WTC11 (cell line): ENCODE measurements around the gene LRRC10B. TPM values are rescaled to one million over a fixed set of nuclear protein-coding genes. Genes with fewer than 3 reads are reported as not detected.

Experiments used
- ATF6 ChIP-seq: sonication (generic); formaldehyde crosslinking; IDR thresholded peaks from 2 replicates; pipeline ENCODE4 v1.8.1; 2023; ENCODE audit warnings: mild to moderate bottlenecking, missing genetic modification reagents
- CREM ChIP-seq: sonication (generic); formaldehyde crosslinking; IDR thresholded peaks from 2 replicates; pipeline ENCODE4 v1.8.1; 2022; ENCODE audit warnings: mild to moderate bottlenecking, missing genetic modification reagents, moderate library complexity
- EMX1 ChIP-seq: fragments of 250-450 bp; sonication (Bioruptor Pico); IDR thresholded peaks from 2 replicates; pipeline ENCODE4 v1.8.0; 2021; ENCODE audit warnings: mild to moderate bottlenecking
- FOXP4 ChIP-seq: sonication (generic); formaldehyde crosslinking; IDR thresholded peaks from 2 replicates; pipeline ENCODE4 v1.8.0; 2022; ENCODE audit warnings: mild to moderate bottlenecking, missing genetic modification reagents
- GTF2I ChIP-seq: fragments of 250-450 bp; sonication (Bioruptor Pico); conservative IDR thresholded peaks from 2 replicates; pipeline ENCODE4 v1.4.0; 2021; ENCODE audit warnings: mild to moderate bottlenecking
- HMGA2 ChIP-seq: fragments of 250-450 bp; sonication (Bioruptor Pico); IDR thresholded peaks from 2 replicates; pipeline ENCODE4 v1.4.0; 2021; ENCODE audit warnings: mild to moderate bottlenecking, moderate library complexity
- IRF1 ChIP-seq: sonication (generic); formaldehyde crosslinking; IDR thresholded peaks from 2 replicates; pipeline ENCODE4 v1.8.0; 2023; ENCODE audit warnings: missing genetic modification reagents
- PRDM15 ChIP-seq: sonication (generic); formaldehyde crosslinking; IDR thresholded peaks from 2 replicates; pipeline ENCODE4 v1.8.0; 2022; ENCODE audit warnings: missing genetic modification reagents
- SMAD4 ChIP-seq: sonication (generic); formaldehyde crosslinking; IDR thresholded peaks from 2 replicates; pipeline ENCODE4 v1.8.0; 2022; ENCODE audit warnings: mild to moderate bottlenecking, missing genetic modification reagents
- SOX15 ChIP-seq: fragments of 250-450 bp; sonication (Bioruptor Pico); IDR thresholded peaks from 2 replicates; pipeline ENCODE4 v1.9.0; 2021; ENCODE audit warnings: mild to moderate bottlenecking
- STAT6 ChIP-seq: sonication (generic); formaldehyde crosslinking; conservative IDR thresholded peaks from 2 replicates; pipeline ENCODE4 v1.8.1; 2023; ENCODE audit warnings: mild to moderate bottlenecking, low read depth, missing genetic modification reagents, moderate library complexity
- TEAD1 ChIP-seq: sonication (generic); formaldehyde crosslinking; IDR thresholded peaks from 2 replicates; pipeline ENCODE4 v1.8.0; 2022; ENCODE audit warnings: mild to moderate bottlenecking, missing genetic modification reagents
- TP53 ChIP-seq: sonication (generic); formaldehyde crosslinking; IDR thresholded peaks from 2 replicates; pipeline ENCODE4 v1.8.1; 2023; ENCODE audit warnings: mild to moderate bottlenecking, missing genetic modification reagents
- USF2 ChIP-seq: sonication (generic); formaldehyde crosslinking; IDR thresholded peaks from 2 replicates; pipeline ENCODE4 v1.8.1; 2023; ENCODE audit warnings: mild to moderate bottlenecking, missing genetic modification reagents, moderate library complexity
- ZNF219 ChIP-seq: sonication (generic); formaldehyde crosslinking; IDR thresholded peaks from 2 replicates; pipeline ENCODE4 v1.8.0; 2023; ENCODE audit warnings: missing genetic modification reagents, mild to moderate bottlenecking, borderline replicate concordance
- ZNF425 ChIP-seq: fragments of 250-450 bp; sonication (Bioruptor Pico); conservative IDR thresholded peaks from 2 replicates; pipeline ENCODE4 v1.9.0; 2021; ENCODE audit warnings: mild to moderate bottlenecking
- ZSCAN18 ChIP-seq: fragments of 250-450 bp; sonication (Bioruptor Pico); IDR thresholded peaks from 2 replicates; pipeline ENCODE4 v2.1.2; 2022; ENCODE audit warnings: mild to moderate bottlenecking, moderate library complexity
- total RNA-seq: library from RNA; stranded (reverse); gene quantifications from 3 replicates; pipeline ENCODE4 v1.2.3, GENCODE V29; 2021

The LRRC10B gene
- total RNA-seq, 1 experiment from 2014 or later = 1.5 TPM

- TF ChIP-seq SOX15 (CRISPR knock-in tag) (no peak), FOXP4 (CRISPR knock-in tag) (peak; percentile 96), ATF6 (no peak), ZNF425 (CRISPR knock-in tag) (no peak), TEAD1 (peak; percentile 91), EMX1 (CRISPR knock-in tag) (no peak), STAT6 (peak; percentile 21; the same call in 1 of the 2 replicates), ZNF219 (no peak; the same call in 1 of the 2 replicates), USF2 (CRISPR knock-in tag) (peak; percentile 50), ZSCAN18 (CRISPR knock-in tag) (no peak), PRDM15 (peak; percentile 66), SMAD4 (CRISPR knock-in tag) (peak; percentile 11; the same call in 1 of the 2 replicates), TP53 (CRISPR knock-in tag) (peak; percentile 94), HMGA2 (CRISPR knock-in tag) (no peak), IRF1 (peak; percentile 96), GTF2I (CRISPR knock-in tag) (no peak), CREM (peak; percentile 78)
Measured at GRCh38 chr11:61509043-61510029, 787 bp downstream of the LRRC10B start (continued).
